ENCODE measurements around the gene RYR3. TPM values are rescaled to one million over a fixed set of nuclear protein-coding genes. Genes with fewer than 3 reads are reported as not detected.

RYR3 gene
- total and polyA plus RNA-seq, 7 donors, result 2.5 to 159 (median 24.0) TPM

DNA sequence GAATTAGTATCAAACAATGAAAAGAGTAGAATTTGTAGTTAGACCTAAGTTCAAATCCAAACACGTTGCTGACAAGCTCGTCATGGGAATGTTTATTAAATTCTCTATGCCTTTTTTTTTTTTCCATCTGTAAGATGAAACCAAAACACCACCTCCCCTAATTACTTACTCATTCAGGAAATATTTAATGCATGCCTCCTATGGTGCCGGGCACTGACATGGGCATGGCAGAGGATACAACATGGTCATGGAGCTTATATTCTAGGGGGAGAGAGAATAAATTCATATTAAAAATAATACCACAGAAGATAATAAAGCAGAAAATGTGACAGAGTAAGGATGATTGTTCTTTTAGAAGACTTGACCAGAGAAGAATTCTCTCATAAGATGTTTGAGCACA is 215.8 kb downstream of the RYR3 start:
- ATAC-seq (no peak), DNase-seq (no peak)
- H3K27me3 ChIP-seq (ENCODE audit: insufficient read depth in 3 of 3, low read length in 2 of 3), result no peaks in the 10 kb centered on the region
- H3K36me3 ChIP-seq (ENCODE audit: insufficient read depth in 1 of 2, low read depth in 1 of 2), result no peaks in the 10 kb centered on the region
- WGBS, 3 donors, result 45 to 75% (median 59%) methylated on average over 3 of the region's 3 CpGs
- H3K4me1 ChIP-seq, result no peaks in the 10 kb centered on the region
- TF ChIP-seq, protein P1, sequence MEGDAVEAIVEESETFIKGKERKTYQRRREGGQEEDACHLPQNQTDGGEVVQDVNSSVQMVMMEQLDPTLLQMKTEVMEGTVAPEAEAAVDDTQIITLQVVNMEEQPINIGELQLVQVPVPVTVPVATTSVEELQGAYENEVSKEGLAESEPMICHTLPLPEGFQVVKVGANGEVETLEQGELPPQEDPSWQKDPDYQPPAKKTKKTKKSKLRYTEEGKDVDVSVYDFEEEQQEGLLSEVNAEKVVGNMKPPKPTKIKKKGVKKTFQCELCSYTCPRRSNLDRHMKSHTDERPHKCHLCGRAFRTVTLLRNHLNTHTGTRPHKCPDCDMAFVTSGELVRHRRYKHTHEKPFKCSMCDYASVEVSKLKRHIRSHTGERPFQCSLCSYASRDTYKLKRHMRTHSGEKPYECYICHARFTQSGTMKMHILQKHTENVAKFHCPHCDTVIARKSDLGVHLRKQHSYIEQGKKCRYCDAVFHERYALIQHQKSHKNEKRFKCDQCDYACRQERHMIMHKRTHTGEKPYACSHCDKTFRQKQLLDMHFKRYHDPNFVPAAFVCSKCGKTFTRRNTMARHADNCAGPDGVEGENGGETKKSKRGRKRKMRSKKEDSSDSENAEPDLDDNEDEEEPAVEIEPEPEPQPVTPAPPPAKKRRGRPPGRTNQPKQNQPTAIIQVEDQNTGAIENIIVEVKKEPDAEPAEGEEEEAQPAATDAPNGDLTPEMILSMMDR (IDR thresholded peaks at IDR 0.05), result no peak
- no peak overlapping the region for H3K4me3 ChIP-seq
- no peak overlapping the region for H3K27ac ChIP-seq
- intact Hi-C loops (cut with DNase I), result no loop called here
- no peaks in the 10 kb centered on the region for H3K9me3 ChIP-seq

DNA sequence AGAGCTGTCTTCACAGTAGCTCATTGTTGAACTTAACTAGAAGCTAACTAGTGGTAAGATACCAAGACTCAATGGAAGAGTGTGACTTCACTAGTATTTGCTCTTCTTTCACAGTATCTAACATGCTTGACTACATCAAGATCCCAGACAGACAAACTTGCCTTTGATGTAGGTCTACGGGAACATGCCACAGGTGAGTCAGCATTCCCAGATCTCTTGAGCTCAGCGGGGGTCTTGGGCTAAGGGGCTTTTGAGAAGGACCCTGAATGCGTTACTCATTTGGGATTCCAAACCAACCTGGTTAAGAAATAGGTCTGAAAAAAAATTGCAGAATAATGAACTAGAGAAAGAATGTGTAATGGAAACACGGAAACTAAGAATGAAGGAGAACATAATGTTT is 222.4 kb downstream of the RYR3 start:
- no peaks in the 10 kb centered on the region for H3K9me3 ChIP-seq
- no peaks in the 10 kb centered on the region for H3K4me1 ChIP-seq
- H3K27me3 ChIP-seq (ENCODE audit: insufficient read depth in 3 of 3, low read length in 2 of 3), result no peaks in the 10 kb centered on the region
- DNase-seq, result no peak
- no peak overlapping the region for H3K27ac ChIP-seq
- intact Hi-C loops (cut with DNase I), result no loop called here
- H3K36me3 ChIP-seq (ENCODE audit: insufficient read depth in 1 of 2, low read depth in 1 of 2), result peaks cover 0 to 3% of the 10 kb centered on the region in 2 donors
- no peak overlapping the region for H3K4me3 ChIP-seq
- ATAC-seq, result no peak
- TF ChIP-seq, protein P1 (IDR thresholded peaks at IDR 0.05), result no peak
- WGBS, 3 donors, result 91 to 96% (median 92%) methylated on average over 4 of the region's 4 CpGs

DNA sequence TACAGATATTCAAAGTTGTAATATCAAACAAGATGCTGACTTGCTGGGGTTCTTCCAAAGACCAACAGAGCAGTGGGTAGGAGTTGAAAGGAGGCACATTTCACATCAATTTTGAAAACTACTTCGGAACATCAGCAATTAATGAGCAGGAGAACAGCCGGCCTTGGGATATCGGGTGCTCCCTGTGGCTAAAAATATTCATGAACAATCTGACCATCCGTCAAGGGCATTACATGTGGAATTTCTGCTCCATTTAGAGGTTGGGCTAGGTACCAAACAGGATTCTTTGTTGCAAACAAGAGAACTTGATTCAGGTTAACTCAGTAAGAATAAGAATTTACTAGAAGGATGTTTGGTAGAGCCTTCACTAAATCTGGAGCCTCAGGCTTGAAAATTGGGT is 223.9 kb downstream of the RYR3 start:
- H3K9me3 ChIP-seq, result no peaks in the 10 kb centered on the region
- H3K4me3 ChIP-seq, result no peak overlapping the region
- ATAC-seq (peak in 3 of 4 donors; percentile 61 to 79 (median 74)), DNase-seq (no peak)
- intact Hi-C loops (cut with DNase I), result no loop called here
- H3K27ac ChIP-seq, result no peak overlapping the region
- TF ChIP-seq, protein P1 (IDR thresholded peaks at IDR 0.05), result no peak
- H3K36me3 ChIP-seq (ENCODE audit: insufficient read depth in 1 of 2, low read depth in 1 of 2), result peaks cover 0 to 3% of the 10 kb centered on the region in 2 donors
- WGBS, 3 donors, result 30 to 46% (median 35%) methylated on average over 4 of the region's 4 CpGs
- H3K4me1 ChIP-seq, result no peaks in the 10 kb centered on the region
- H3K27me3 ChIP-seq (ENCODE audit: insufficient read depth in 3 of 3, low read length in 2 of 3), result no peaks in the 10 kb centered on the region

DNA sequence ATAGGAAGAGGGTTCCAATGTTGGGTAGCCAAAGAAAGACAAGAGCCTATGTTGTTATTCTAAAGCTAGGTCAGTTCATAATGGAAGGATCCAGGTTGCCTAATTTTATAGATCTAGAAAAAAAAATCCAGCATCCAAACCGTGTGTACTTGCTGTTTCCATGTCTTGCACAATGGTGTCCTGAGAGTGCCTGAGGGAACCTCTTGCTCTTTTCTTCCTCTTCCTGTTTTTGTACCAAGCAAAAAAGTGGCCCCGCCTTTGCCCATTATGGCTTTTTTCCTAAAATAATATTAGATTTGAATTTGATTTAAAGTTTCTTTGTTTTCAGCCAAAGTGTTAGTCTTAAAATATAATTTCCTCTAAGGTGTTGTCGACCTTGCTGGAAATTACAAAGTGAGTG is 224.4 kb downstream of the RYR3 start:
- H3K36me3 ChIP-seq (ENCODE audit: insufficient read depth in 1 of 2, low read depth in 1 of 2), result peaks cover 0 to 3% of the 10 kb centered on the region in 2 donors
- intact Hi-C loops (cut with DNase I), result no loop called here
- ATAC-seq (peak in 2 of 4 donors; percentile 30 to 56), DNase-seq (no peak)
- TF ChIP-seq, protein P1 (IDR thresholded peaks at IDR 0.05), result no peak
- H3K27me3 ChIP-seq (ENCODE audit: insufficient read depth in 3 of 3, low read length in 2 of 3), result no peaks in the 10 kb centered on the region
- no peaks in the 10 kb centered on the region for H3K9me3 ChIP-seq
- no peak overlapping the region for H3K27ac ChIP-seq
- 59 to 66% (median 61%) methylated on average over 3 of the region's 3 CpGs for WGBS, 3 donors
- H3K4me1 ChIP-seq, result no peaks in the 10 kb centered on the region
- H3K4me3 ChIP-seq, result no peak overlapping the region

DNA sequence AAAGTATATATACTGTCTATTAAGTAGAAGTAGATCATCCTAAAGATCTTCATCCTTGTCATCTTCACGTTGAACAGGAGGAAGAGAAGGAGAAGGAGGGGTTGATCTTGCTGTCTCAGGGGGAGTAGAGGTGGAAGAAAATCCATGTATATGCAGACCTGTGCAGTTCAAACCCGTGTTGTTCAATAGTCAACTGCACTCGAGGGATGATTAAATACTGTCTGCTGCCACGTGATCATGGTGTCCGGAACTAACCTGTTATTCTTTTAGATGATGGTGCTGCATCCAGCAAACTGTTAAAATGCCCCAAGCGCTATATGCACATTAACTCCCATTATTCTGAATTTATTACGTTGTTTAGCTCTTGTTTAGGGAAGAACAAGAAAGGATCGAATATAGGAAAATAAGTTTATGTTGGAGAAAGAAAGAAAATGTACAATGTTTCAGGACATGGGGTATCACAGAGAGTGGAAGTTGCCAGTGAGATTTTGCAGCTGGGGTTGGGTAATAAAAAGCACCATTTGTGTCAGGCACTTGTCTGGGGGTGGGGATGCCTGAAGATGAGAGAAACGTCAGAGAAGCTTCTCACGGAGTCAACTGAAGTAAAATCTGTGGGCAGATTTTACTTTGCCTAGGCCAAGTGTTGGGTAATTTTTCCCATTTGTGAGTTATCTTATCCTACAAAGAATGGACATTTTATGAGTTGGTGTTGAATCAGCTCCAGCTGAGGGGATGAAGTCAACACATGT is 229.2 kb downstream of the RYR3 start:
- H3K4me1 ChIP-seq, result no peaks in the 10 kb centered on the region
- no peaks in the 10 kb centered on the region for H3K9me3 ChIP-seq
- TF ChIP-seq, protein P1 (IDR thresholded peaks at IDR 0.05), result no peak
- DNase-seq, result no peak
- WGBS, 3 donors, result 65 to 74% (median 70%) methylated on average over 10 of the region's 10 CpGs
- no peak for ATAC-seq
- no peak overlapping the region for H3K4me3 ChIP-seq
- no peaks in the 10 kb centered on the region for H3K27me3 ChIP-seq (ENCODE audit: insufficient read depth in 3 of 3, low read length in 2 of 3)
- H3K27ac ChIP-seq, result no peak overlapping the region
- no peaks in the 10 kb centered on the region for H3K36me3 ChIP-seq (ENCODE audit: insufficient read depth in 1 of 2, low read depth in 1 of 2)
- intact Hi-C loops (cut with DNase I), result no loop called here

All from psoas muscle (tissue), 8 donors.